Gastrocnemius medialis (tissue), 4 donors: ENCODE data around the gene MYO1E. TPM values are rescaled to one million over a fixed set of nuclear protein-coding genes. Genes with fewer than 3 reads are reported as not detected.

Experiments
- ATAC-seq, 2 donors: fragments of 150-250 bp; one replicate each; pipeline ENCODE4 v1.9.1; 2016
- DNase-seq, 2 donors: peaks; one replicate each; pipeline ENCODE4 v3.0.0-alpha.2; 2019
- H3K27ac ChIP-seq, 4 donors: fragments of 200-600 bp; sonication (generic); 1 replicate in 1 of 4; 2 replicates in 3 of 4; pipeline ENCODE4 v1.5.1; 2016 to 2018; ENCODE audit warnings: mild to moderate bottlenecking in 2 of 4, moderate library complexity in 1 of 4
- H3K27me3 ChIP-seq, 3 donors: fragments of 200-600 bp; sonication (generic) in 2 of 3; 1 replicate in 1 of 3; 2 replicates in 2 of 3; pipeline versions ENCODE4 v1.5.1 to v1.6.0; 2016 to 2019; ENCODE audit warnings: mild to moderate bottlenecking in 1 of 3, moderate library complexity in 1 of 3
- H3K36me3 ChIP-seq, 2 donors: fragments of 200-600 bp; sonication (generic) in 1 of 2; one replicate each; pipeline ENCODE4 v1.5.1; 2017 to 2018
- H3K4me1 ChIP-seq, 2 donors: fragments of 200-600 bp; sonication (generic) in 1 of 2; one replicate each; pipeline ENCODE4 v1.5.1; 2016 to 2017; ENCODE audit warnings: mild to moderate bottlenecking in 2 of 2
- H3K4me3 ChIP-seq, 4 donors: fragments of 200-600 bp; sonication (generic) in 3 of 4; 1 replicate in 1 of 4; 2 replicates in 3 of 4; pipeline ENCODE4 v1.5.1; 2016 to 2019; ENCODE audit warnings: mild to moderate bottlenecking in 2 of 4
- H3K9me3 ChIP-seq, 3 donors: fragments of 200-600 bp; sonication (generic) in 2 of 3; 1 replicate in 1 of 3; 2 replicates in 2 of 3; pipeline ENCODE4 v1.5.1; 2016 to 2019
- POLR2A ChIP-seq, 2 donors: fragments of 450-650 bp; IDR thresholded peaks; one replicate each; pipeline ENCODE4 v1.6.1; 2017; ENCODE audit warnings: antibody characterized with exemption in 2 of 2, mild to moderate bottlenecking in 2 of 2, moderate library complexity in 2 of 2
- in situ Hi-C, 4 donors: fragments of 200-750 bp; cut with MboI; loops; one replicate each; pipeline versions ENCODE4 v1.15.0 to v1.8.0; 2017; ENCODE audit warnings: low sequenced_read_pairs in 4 of 4
- intact Hi-C: fragments of 100-400 bp; cut with DNase I; formaldehyde crosslinking; loops from one replicate; pipeline ENCODE4 v1.15.1; 2023; ENCODE audit warnings: low total_unique reads
- total RNA-seq, 4 donors: library from RNA; depleted of rRNA; stranded (reverse); fragments of >200 nt; gene quantifications; one replicate each; pipeline versions ENCODE4 v1.1.0 to v1.2.3, GENCODE V29; 2016
- TF ChIP-seq, protein P1 (sequence below), 5 experiments: fragments of 450-650 bp in 3 of 5; fragments of 200-600 bp in 2 of 5; sonication (generic) in 2 of 5; IDR thresholded peaks in 4 of 5; conservative IDR thresholded peaks in 1 of 5; 1 replicate in 4 of 5; 2 replicates in 1 of 5; pipeline ENCODE4 v1.5.1; 2016 to 2019; ENCODE audit warnings: antibody characterized with exemption in 5 of 5, mild to moderate bottlenecking in 3 of 5, moderate library complexity in 3 of 5

MYO1E gene
- total RNA-seq, 4 donors from 2014 or later = 12.8 to 39.6 (median 30.7) TPM

DNA sequence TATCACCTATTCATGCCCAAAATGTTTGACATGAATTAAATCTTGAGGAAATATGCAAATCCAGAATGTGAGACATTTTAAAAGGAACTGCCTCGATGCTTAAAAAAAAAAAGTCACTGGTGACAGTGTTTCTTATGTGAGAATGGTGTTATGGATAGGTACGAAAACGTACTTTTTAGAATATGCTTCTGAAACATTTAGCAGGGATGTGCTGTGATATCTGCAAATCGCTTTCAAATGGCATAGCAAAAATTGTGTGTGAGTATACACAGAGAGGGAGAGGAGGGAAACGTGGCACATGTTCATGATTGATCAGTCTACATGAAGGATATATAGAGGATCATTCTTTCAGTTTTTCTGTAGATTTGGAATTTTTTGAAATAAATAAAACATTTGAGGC lies 251.7 kb downstream of the MYO1E start:
- no peaks in the 10 kb centered on the region for H3K27me3 ChIP-seq
- in situ Hi-C loops = no loop called here
- intact Hi-C loops = no loop called here
- H3K4me3 ChIP-seq = no peak overlapping the region
- no peaks in the 10 kb centered on the region for H3K36me3 ChIP-seq
- ATAC-seq (no peak), DNase-seq (no peak)
- H3K27ac ChIP-seq = no peak overlapping the region
- H3K4me1 ChIP-seq = no peaks in the 10 kb centered on the region
- H3K9me3 ChIP-seq = no peaks in the 10 kb centered on the region
- TF ChIP-seq POLR2A (IDR thresholded peaks at IDR 0.05) = no peak
- TF ChIP-seq, protein P1, sequence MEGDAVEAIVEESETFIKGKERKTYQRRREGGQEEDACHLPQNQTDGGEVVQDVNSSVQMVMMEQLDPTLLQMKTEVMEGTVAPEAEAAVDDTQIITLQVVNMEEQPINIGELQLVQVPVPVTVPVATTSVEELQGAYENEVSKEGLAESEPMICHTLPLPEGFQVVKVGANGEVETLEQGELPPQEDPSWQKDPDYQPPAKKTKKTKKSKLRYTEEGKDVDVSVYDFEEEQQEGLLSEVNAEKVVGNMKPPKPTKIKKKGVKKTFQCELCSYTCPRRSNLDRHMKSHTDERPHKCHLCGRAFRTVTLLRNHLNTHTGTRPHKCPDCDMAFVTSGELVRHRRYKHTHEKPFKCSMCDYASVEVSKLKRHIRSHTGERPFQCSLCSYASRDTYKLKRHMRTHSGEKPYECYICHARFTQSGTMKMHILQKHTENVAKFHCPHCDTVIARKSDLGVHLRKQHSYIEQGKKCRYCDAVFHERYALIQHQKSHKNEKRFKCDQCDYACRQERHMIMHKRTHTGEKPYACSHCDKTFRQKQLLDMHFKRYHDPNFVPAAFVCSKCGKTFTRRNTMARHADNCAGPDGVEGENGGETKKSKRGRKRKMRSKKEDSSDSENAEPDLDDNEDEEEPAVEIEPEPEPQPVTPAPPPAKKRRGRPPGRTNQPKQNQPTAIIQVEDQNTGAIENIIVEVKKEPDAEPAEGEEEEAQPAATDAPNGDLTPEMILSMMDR (IDR thresholded peaks at IDR 0.05 in 4 of 5, conservative IDR thresholded peaks at IDR 0.05 in 1 of 5) = no peak

DNA sequence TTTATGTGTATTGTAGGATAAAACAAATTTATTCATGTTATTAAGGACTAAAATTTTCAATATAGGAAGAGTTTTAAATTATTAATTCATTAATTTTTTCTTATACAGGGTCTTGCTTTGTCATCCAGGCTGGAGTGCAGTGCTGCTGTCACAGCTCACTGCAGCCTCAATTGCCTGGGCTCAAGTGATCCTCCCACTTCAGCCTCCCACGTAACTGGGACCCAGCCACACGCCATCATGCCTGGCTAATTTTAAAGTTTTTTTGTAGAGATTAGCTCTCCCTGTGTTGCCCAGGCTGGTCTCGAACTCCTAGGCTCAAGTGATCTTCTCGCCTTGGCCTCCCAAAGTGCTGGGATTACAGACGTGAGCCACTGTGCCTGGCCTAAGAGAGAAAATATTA lies 253.0 kb downstream of the MYO1E start:
- TF ChIP-seq, protein P1 (IDR thresholded peaks at IDR 0.05 in 4 of 5, conservative IDR thresholded peaks at IDR 0.05 in 1 of 5) = no peak
- no peak for TF ChIP-seq POLR2A (IDR thresholded peaks at IDR 0.05)
- intact Hi-C loops = no loop called here
- H3K36me3 ChIP-seq = no peaks in the 10 kb centered on the region
- no peaks in the 10 kb centered on the region for H3K9me3 ChIP-seq
- no peaks in the 10 kb centered on the region for H3K27me3 ChIP-seq
- in situ Hi-C loops = no loop called here
- H3K4me3 ChIP-seq = no peak overlapping the region
- DNase-seq = no peak
- H3K4me1 ChIP-seq = no peaks in the 10 kb centered on the region
- no peak for ATAC-seq
- no peak overlapping the region for H3K27ac ChIP-seq

DNA sequence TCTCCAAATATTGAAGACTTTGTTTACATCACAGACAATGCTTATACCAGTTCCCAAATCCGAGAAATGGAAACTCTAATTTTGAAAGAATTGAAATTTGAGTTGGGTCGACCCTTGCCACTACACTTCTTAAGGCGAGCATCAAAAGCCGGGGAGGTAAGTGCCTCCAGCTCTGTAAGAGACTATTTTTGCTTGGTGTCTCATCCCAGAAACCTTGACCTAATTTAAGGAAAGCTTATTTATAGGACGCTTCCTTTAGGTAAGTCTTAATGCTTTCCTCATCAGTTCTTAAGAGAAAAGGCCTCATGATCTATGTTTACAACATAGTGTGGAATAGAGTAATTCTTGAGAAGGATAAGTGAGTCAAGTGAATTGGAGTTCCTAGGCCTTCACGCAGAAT lies 255.9 kb downstream of the MYO1E start:
- Histone ChIP-seq H3K27ac (no peak overlapping the region), H3K27me3 (no peaks in the 10 kb centered on the region), H3K4me1 (no peaks in the 10 kb centered on the region), H3K9me3 (no peaks in the 10 kb centered on the region), H3K36me3 (no peaks in the 10 kb centered on the region), H3K4me3 (no peak overlapping the region)
- ATAC-seq = no peak
- in situ Hi-C loops = no loop called here
- DNase-seq = no peak
- intact Hi-C loops = no loop called here
- no peak for TF ChIP-seq POLR2A (IDR thresholded peaks at IDR 0.05)
- TF ChIP-seq, protein P1 (IDR thresholded peaks at IDR 0.05 in 4 of 5, conservative IDR thresholded peaks at IDR 0.05 in 1 of 5) = no peak

DNA sequence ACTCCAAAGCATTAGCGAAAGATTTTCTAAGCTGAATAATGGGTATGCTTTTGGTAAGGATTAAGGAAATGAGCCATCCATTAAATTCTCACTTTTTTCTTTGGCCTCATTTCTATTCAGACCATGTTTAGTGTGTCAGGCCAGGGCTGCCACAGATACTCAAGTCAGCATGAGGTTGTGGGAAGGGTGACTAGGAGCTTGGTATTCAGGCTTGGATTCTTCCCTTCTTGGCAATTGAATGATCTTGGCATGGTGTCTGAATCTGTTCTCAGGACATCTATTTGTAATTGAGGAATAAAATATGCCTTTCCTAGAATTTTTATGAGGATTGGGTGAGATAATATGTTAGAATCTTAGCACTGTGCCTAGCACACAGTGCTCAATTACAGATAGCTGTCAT lies 256.5 kb downstream of the MYO1E start:
- ATAC-seq (no peak), DNase-seq (no peak)
- Histone ChIP-seq H3K4me3 (no peak overlapping the region), H3K27ac (no peak overlapping the region), H3K36me3 (no peaks in the 10 kb centered on the region), H3K27me3 (no peaks in the 10 kb centered on the region), H3K9me3 (no peaks in the 10 kb centered on the region), H3K4me1 (no peaks in the 10 kb centered on the region)
- intact Hi-C loops = no loop called here
- TF ChIP-seq, protein P1 (IDR thresholded peaks at IDR 0.05 in 4 of 5, conservative IDR thresholded peaks at IDR 0.05 in 1 of 5) = no peak
- no peak for TF ChIP-seq POLR2A (IDR thresholded peaks at IDR 0.05)
- in situ Hi-C loops = no loop called here

DNA sequence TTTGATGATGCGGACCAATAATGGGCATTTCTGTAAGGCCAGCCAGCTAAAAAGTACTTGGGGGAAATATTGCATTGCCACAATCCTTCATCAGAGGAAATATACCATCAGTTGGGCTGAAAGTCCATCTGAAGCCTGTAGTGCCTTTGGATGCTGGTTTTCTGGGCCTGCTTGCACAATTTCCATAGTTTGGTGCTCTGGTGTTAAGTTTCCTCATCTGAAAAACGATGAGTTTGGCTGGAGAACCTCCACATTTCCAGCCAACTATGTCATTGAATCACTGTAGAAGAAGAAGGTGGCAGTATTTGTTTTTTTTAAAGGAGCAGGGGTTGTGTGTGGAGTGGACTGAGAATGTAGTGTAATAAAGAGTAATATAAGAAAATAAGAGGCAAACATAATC lies 257.6 kb downstream of the MYO1E start:
- in situ Hi-C loops (no loop called here), intact Hi-C loops (no loop called here)
- Histone ChIP-seq H3K36me3 (no peaks in the 10 kb centered on the region), H3K27me3 (no peaks in the 10 kb centered on the region), H3K4me1 (no peaks in the 10 kb centered on the region), H3K4me3 (no peak overlapping the region), H3K27ac (no peak overlapping the region), H3K9me3 (no peaks in the 10 kb centered on the region)
- no peak for TF ChIP-seq POLR2A (IDR thresholded peaks at IDR 0.05)
- TF ChIP-seq, protein P1 (IDR thresholded peaks at IDR 0.05 in 4 of 5, conservative IDR thresholded peaks at IDR 0.05 in 1 of 5) = no peak
- DNase-seq (no peak), ATAC-seq (no peak)
